ENCODE results near the gene MRPS10.
"Not testable (repeated sequence)": the region's sequence is repeated elsewhere in the genome, so short reads cannot be mapped to it uniquely, and the experiment has no call there.

Gene MRPS10

GRCh38 chr6:42176981-42177380, 40.7 kb downstream of the MRPS10 start:
- Mint-ChIP-seq H3K27me3 (ENCODE audit: low read depth) (peaks cover 4% of the 10 kb centered on the region), H3K36me3 (ENCODE audit: low read depth) (no peaks in the 10 kb centered on the region), H3K4me1 (no peaks in the 10 kb centered on the region), H3K27ac (no peak overlapping the region), H3K9me3 (no peaks in the 10 kb centered on the region), H3K4me3 (no peak overlapping the region)
- TF ChIP-seq, protein P1, sequence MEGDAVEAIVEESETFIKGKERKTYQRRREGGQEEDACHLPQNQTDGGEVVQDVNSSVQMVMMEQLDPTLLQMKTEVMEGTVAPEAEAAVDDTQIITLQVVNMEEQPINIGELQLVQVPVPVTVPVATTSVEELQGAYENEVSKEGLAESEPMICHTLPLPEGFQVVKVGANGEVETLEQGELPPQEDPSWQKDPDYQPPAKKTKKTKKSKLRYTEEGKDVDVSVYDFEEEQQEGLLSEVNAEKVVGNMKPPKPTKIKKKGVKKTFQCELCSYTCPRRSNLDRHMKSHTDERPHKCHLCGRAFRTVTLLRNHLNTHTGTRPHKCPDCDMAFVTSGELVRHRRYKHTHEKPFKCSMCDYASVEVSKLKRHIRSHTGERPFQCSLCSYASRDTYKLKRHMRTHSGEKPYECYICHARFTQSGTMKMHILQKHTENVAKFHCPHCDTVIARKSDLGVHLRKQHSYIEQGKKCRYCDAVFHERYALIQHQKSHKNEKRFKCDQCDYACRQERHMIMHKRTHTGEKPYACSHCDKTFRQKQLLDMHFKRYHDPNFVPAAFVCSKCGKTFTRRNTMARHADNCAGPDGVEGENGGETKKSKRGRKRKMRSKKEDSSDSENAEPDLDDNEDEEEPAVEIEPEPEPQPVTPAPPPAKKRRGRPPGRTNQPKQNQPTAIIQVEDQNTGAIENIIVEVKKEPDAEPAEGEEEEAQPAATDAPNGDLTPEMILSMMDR (IDR thresholded peaks at IDR 0.05; ENCODE audit: unreplicated experiment in 3 of 3) = no peak

- Mint-ChIP-seq H3K9me3 (no peaks in the 10 kb centered on the region), H3K27ac (no peak overlapping the region), H3K36me3 (ENCODE audit: low read depth) (no peaks in the 10 kb centered on the region), H3K27me3 (ENCODE audit: low read depth) (peaks cover 4% of the 10 kb centered on the region), H3K4me1 (no peaks in the 10 kb centered on the region), H3K4me3 (no peak overlapping the region)
- TF ChIP-seq, protein P1 (IDR thresholded peaks at IDR 0.05; ENCODE audit: unreplicated experiment in 3 of 3) = no peak
Observed at GRCh38 chr6:42175860-42176259, 41.8 kb downstream of the MRPS10 start.

DNA sequence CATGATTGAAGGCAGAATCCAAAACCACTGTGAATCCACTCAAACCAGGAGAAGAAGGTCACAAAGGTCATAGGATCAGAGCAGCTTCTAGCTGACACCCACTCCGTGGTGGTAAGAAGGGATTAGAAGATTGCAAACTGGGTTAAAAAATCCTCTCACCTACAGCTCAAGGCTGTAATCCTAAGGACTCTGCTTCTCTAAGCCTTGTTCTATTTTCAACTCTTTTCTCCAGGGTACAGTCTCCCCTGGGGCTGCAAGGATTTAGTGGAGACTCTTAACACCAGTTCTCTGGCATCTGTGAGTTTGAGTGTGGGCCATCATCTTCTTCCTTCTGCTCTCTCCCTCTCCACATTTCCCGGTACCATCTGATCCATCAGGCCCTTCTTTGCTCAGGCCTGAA, 44.6 kb downstream of the MRPS10 start, which contains the start of gene GUCA1A:
Gene GUCA1A, plus strand, starts transcription at position 264 of the 400 bp plus-strand sequence. CDS start 250 bp downstream, outside the sequence.
- Mint-ChIP-seq H3K27me3 (ENCODE audit: low read depth) (peaks cover 9% of the 10 kb centered on the region), H3K36me3 (ENCODE audit: low read depth) (no peaks in the 10 kb centered on the region), H3K27ac (no peak within 1 kb of the TSS), H3K4me3 (no peak within 1 kb of the TSS), H3K9me3 (no peaks in the 10 kb centered on the region), H3K4me1 (no peaks in the 10 kb centered on the region)
- TF ChIP-seq, protein P1 (IDR thresholded peaks at IDR 0.05; ENCODE audit: unreplicated experiment in 3 of 3) = no peak

DNA sequence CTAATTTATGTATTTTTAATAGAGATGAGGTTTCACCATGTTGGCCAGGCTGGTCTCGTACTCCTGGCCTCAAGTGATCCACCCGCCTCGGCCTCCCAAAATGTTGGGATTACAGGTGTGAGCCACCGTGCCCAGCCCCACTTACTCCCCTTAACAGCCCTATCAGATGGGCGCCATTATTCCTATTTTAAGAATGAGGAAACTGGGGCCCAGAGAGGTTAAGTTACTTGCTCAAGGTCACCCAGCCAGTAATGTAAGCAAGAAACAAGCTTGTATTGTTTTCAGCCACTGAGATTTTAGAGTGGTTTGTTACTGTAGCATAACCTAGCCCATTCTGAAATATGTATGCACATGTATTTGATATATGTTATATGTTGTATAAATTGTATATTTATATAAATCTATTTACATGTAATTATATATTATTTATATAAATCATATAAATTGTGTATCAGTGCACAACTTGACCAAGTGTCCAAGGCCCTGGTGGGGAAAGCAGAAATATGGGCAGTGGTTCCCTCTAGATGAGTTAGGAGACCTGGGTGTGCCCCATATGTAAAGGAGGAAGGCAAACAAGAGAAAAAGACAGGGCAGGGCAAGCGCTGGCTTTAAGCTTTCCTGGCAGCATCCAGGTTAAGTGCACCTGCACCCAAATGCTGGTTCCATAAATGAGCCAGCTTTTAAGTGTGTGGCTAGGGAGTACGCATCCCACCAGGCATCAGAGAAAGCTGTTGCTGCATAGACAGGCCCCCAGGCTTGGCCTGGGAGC, 45.7 kb downstream of the MRPS10 start:
- Mint-ChIP-seq H3K4me1 (no peaks in the 10 kb centered on the region), H3K4me3 (no peak overlapping the region), H3K36me3 (ENCODE audit: low read depth) (no peaks in the 10 kb centered on the region), H3K9me3 (no peaks in the 10 kb centered on the region), H3K27ac (no peak overlapping the region), H3K27me3 (ENCODE audit: low read depth) (peaks cover 5% of the 10 kb centered on the region)
- TF ChIP-seq, protein P1 (IDR thresholded peaks at IDR 0.05; ENCODE audit: unreplicated experiment in 3 of 3) = no peak

DNA sequence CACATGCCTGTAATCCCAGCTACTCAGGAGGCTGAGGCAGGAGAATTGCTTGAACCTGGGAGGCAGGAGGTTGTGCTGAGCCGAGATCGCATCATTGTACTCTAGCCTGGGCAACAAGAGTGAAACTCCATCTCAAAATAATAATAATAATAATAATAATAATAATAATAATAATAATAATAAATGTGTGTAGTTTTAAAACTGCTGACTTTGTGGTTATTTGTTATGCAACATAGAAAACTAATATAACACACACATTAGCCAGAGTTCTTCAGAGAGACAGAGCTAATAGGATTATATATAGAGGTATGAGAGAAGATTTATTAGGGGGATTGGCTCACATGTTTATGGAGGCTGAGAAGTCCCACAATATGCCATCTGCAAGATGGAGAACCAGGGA, 47.9 kb downstream of the MRPS10 start:
- H3K9me3 Mint-ChIP-seq; H3K27me3 Mint-ChIP-seq (ENCODE audit: low read depth); H3K4me1 Mint-ChIP-seq; H3K36me3 Mint-ChIP-seq (ENCODE audit: low read depth); H3K27ac Mint-ChIP-seq; H3K4me3 Mint-ChIP-seq: not testable (repeated sequence)

GRCh38 chr6:42168650-42169049, 49.0 kb downstream of the MRPS10 start:
- Mint-ChIP-seq H3K27ac (no peak overlapping the region), H3K4me3 (no peak overlapping the region), H3K9me3 (no peaks in the 10 kb centered on the region), H3K36me3 (ENCODE audit: low read depth) (no peaks in the 10 kb centered on the region), H3K4me1 (peaks cover 4% of the 10 kb centered on the region), H3K27me3 (ENCODE audit: low read depth) (peaks cover 5% of the 10 kb centered on the region)
- TF ChIP-seq, protein P1 (IDR thresholded peaks at IDR 0.05; ENCODE audit: unreplicated experiment in 3 of 3) = no peak

Data from nephron (organoid).